Right lobe of liver (tissue), 4 donors: Measurements from ENCODE around the gene HNMT.

Experiments
- CTCF ChIP-seq, 4 donors: fragments of 200-600 bp in 3 of 4; fragments of 450-650 bp in 1 of 4; IDR thresholded peaks; one replicate each; pipeline versions ENCODE4 v1.5.1 to v1.8.0; 2016 to 2022; ENCODE audit warnings: antibody characterized with exemption in 4 of 4, mild to moderate bottlenecking in 2 of 4
- POLR2A ChIP-seq: fragments of 450-650 bp; IDR thresholded peaks from one replicate; pipeline ENCODE4 v1.6.1; 2017; ENCODE audit warnings: antibody characterized with exemption, mild to moderate bottlenecking
- donor health status: DM: no; HTN: no; CAD: no.
- donor health status: DM: no; HTN: no; CAD: no.
- donor health status: DM: no; HTN: yes; CAD: no.

DNA sequence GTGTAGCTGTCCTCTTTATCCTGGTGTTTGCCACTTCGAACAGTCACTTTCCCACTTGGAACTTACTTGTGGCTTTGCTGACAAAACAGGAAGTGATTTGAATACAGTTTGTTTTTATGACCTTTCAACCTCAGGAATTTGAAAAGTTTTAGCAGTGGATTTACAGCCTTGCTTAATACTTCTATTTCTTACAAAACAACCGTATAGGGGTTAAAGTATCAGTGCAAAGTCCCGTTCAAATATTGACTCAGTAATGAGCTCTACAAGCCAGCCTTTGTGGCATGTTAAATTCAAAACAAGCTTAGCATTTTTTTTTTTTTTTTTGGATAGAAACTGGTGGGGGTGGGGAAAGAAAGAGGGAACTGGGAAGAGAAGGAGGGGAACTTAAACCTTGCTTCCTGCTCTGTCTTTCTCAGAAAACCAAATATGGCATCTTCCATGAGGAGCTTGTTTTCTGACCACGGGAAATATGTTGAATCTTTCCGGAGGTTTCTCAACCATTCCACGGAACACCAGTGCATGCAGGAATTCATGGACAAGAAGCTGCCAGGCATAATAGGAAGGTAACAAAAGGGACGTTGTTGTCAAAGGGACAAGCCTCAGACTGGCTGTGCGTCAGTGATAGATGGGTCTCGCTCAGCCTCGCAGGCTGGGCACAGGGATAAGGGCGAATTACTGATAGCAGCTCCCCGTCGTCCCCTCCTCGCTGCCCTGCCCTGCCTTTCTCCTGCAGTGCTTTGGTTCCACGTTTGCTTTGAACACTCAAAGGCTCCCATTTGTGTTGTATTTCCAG, at the start of gene HNMT:
- TF ChIP-seq CTCF (IDR thresholded peaks at IDR 0.05) (no peak), POLR2A (peak; percentile 61)
